ENCODE results near the gene YDJC. TPM values are rescaled to one million over a fixed set of nuclear protein-coding genes. Genes with fewer than 3 reads are reported as not detected.
A peak's percentile ranks its signal among the peaks of the same experiment; 100 is the strongest.

The YDJC gene
- total and polyA plus RNA-seq, 9 of the 15 experiments (the other 6 are each of a cell fraction or from before 2014, with no cell fraction given) = 13.5 to 871 (median 164) TPM

DNA sequence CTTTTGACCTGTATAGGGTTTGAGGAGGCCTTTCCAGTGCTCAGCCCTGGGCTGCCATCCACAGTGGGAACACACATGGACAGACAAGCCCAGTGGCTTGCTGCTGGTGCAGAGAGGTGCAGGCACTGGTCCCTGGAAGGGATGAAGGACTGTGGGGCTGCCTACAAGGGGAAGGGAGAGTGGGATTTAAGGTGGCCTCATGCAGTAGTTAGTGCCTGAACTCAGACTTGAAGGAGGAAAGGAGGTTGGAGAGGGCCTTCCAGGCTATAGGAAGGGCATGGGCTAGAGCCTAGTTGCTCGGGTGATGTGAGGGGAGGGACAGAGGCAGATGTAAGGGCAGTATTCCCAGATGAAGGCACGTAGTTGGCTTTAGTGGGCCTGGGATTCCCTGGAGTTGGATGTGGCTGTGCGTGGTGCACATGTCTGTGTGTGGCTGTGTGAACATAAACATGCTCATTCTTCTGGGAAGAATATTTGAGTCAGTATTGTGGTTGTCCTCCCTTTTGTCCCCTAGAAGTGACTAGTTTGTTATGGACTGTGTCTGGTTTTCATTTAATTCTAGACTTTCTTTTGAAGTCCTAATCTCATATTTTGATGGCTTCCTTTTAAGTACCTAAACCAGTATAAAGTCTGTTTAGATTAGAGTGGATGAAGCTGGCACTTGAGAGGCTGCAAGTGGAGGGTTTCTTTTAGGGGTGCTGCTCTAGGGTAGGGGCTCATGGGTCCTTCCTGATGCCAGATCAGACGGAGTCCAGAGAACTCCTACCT lies 18.4 kb downstream of the YDJC start (continued):
- TF ChIP-seq, protein P1, sequence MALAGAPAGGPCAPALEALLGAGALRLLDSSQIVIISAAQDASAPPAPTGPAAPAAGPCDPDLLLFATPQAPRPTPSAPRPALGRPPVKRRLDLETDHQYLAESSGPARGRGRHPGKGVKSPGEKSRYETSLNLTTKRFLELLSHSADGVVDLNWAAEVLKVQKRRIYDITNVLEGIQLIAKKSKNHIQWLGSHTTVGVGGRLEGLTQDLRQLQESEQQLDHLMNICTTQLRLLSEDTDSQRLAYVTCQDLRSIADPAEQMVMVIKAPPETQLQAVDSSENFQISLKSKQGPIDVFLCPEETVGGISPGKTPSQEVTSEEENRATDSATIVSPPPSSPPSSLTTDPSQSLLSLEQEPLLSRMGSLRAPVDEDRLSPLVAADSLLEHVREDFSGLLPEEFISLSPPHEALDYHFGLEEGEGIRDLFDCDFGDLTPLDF (CRISPR knock-in tag; IDR thresholded peaks at IDR 0.05) = 0 out of 2 replicates have a peak, but pooled peaks have one; percentile 26
- TF ChIP-seq, protein P2, sequence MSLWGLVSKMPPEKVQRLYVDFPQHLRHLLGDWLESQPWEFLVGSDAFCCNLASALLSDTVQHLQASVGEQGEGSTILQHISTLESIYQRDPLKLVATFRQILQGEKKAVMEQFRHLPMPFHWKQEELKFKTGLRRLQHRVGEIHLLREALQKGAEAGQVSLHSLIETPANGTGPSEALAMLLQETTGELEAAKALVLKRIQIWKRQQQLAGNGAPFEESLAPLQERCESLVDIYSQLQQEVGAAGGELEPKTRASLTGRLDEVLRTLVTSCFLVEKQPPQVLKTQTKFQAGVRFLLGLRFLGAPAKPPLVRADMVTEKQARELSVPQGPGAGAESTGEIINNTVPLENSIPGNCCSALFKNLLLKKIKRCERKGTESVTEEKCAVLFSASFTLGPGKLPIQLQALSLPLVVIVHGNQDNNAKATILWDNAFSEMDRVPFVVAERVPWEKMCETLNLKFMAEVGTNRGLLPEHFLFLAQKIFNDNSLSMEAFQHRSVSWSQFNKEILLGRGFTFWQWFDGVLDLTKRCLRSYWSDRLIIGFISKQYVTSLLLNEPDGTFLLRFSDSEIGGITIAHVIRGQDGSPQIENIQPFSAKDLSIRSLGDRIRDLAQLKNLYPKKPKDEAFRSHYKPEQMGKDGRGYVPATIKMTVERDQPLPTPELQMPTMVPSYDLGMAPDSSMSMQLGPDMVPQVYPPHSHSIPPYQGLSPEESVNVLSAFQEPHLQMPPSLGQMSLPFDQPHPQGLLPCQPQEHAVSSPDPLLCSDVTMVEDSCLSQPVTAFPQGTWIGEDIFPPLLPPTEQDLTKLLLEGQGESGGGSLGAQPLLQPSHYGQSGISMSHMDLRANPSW (CRISPR knock-in tag; IDR thresholded peaks at IDR 0.05) = 0 out of 2 replicates have a peak, but pooled peaks have one; percentile 26
- TF ChIP-seq, protein P3, sequence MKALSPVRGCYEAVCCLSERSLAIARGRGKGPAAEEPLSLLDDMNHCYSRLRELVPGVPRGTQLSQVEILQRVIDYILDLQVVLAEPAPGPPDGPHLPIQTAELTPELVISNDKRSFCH (CRISPR knock-in tag; IDR thresholded peaks at IDR 0.05) = no peak
- TF ChIP-seq, protein P3 (tag; IDR thresholded peaks at IDR 0.05) = 0 out of 2 replicates have a peak, but pooled peaks have one; percentile 29
- TF ChIP-seq MED1 (CRISPR knock-in tag; IDR thresholded peaks at IDR 0.05; ENCODE audit: borderline replicate concordance) = peak; percentile 86; the same call in 1 of the 2 replicates
- no peak for TF ChIP-seq ARID1B (IDR thresholded peaks at IDR 0.05)
- TF ChIP-seq SMAD3 (CRISPR knock-in tag; conservative IDR thresholded peaks at IDR 0.05) = no peak
- no peak for TF ChIP-seq MTA3 (IDR thresholded peaks at IDR 0.05; ENCODE audit: borderline replicate concordance)
- TF ChIP-seq TAF7 (tag; IDR thresholded peaks at IDR 0.05) = no peak
- TF ChIP-seq, protein P4, sequence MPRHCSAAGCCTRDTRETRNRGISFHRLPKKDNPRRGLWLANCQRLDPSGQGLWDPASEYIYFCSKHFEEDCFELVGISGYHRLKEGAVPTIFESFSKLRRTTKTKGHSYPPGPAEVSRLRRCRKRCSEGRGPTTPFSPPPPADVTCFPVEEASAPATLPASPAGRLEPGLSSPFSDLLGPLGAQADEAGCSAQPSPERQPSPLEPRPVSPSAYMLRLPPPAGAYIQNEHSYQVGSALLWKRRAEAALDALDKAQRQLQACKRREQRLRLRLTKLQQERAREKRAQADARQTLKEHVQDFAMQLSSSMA (CRISPR knock-in tag; IDR thresholded peaks at IDR 0.05) = no peak
- no peak for TF ChIP-seq SAFB (IDR thresholded peaks at IDR 0.05; ENCODE audit: borderline replicate concordance, low read depth, low read length)
- 0 out of 2 replicates have a peak, but pooled peaks have one; percentile 68 for TF ChIP-seq ZNF124 (CRISPR knock-in tag; IDR thresholded peaks at IDR 0.05)
- no peak for TF ChIP-seq ZNF780A (CRISPR knock-in tag; IDR thresholded peaks at IDR 0.05)
- TF ChIP-seq SMC3 (conservative IDR thresholded peaks at IDR 0.05; ENCODE audit: insufficient read depth, low read depth, low read length) = no peak
- no peak for TF ChIP-seq NUFIP1 (IDR thresholded peaks at IDR 0.05; ENCODE audit: partially characterized antibody)
- TF ChIP-seq ZNF253 (CRISPR knock-in tag; conservative IDR thresholded peaks at IDR 0.05) = no peak
- TF ChIP-seq ZNF311 (CRISPR knock-in tag; IDR thresholded peaks at IDR 0.05) = no peak
- no peak for TF ChIP-seq DDX20 (tag; IDR thresholded peaks at IDR 0.05; ENCODE audit: low read depth)
- TF ChIP-seq PURB (CRISPR knock-in tag; IDR thresholded peaks at IDR 0.05; ENCODE audit: low read depth) = no peak
- no peak for TF ChIP-seq ZNF197 (CRISPR knock-in tag; IDR thresholded peaks at IDR 0.05; ENCODE audit: low read depth)

Measured in K562 (cell line).